DND-41 (cell line): ENCODE results near the gene CNIH1.

Experiments used
- ATAC-seq: fragments of 200-7000 bp; cut with Tn5 transposase; 3 replicates; pipeline ENCODE4 v1.9.1; 2021; ENCODE audit warnings: low read depth; ENCODE audit not compliant: insufficient read depth
- DNase-seq: peaks from one replicate; pipeline ENCODE4 v3.0.0-alpha.2; 2020
- H2AFZ ChIP-seq: 2 replicates; pipeline ENCODE4 v1.6.0; 2012; ENCODE audit warnings: low read depth, low read length
- H3K27ac ChIP-seq: 2 replicates; pipeline ENCODE4 v1.5.1; 2012; ENCODE audit warnings: low read length, inconsistent platforms
- H3K27me3 ChIP-seq: fragments of 200-600 bp; sonication (generic); 2 replicates; pipeline ENCODE4 v1.6.0; 2012; ENCODE audit warnings: low read length, mild to moderate bottlenecking, inconsistent platforms; ENCODE audit not compliant: insufficient read depth, poor library complexity
- H3K36me3 ChIP-seq: 2 replicates; pipeline ENCODE4 v1.5.1; 2012; ENCODE audit warnings: low read length, inconsistent platforms; ENCODE audit not compliant: insufficient read depth
- H3K4me1 ChIP-seq: 2 replicates; pipeline ENCODE4 v1.5.1; 2012; ENCODE audit warnings: mild to moderate bottlenecking, low read length; ENCODE audit not compliant: insufficient read depth
- H3K4me2 ChIP-seq: 2 replicates; pipeline ENCODE4 v1.6.0; 2012; ENCODE audit warnings: mild to moderate bottlenecking, moderate library complexity, low read length, inconsistent platforms; ENCODE audit not compliant: insufficient read depth
- H3K4me3 ChIP-seq, 2 experiments: fragments of 200-600 bp in 1 of 2; shearing (Covaris generic) in 1 of 2; 2 replicates each; pipeline ENCODE4 v1.5.1; 2012 to 2016; ENCODE audit warnings: inconsistent platforms in 2 of 2, low read length in 2 of 2, mild to moderate bottlenecking in 2 of 2, low read depth in 1 of 2, moderate library complexity in 1 of 2
- H3K79me2 ChIP-seq: 2 replicates; pipeline ENCODE4 v1.6.0; 2012; ENCODE audit warnings: low read length, inconsistent platforms; ENCODE audit not compliant: insufficient read depth
- H3K9ac ChIP-seq: 2 replicates; pipeline ENCODE4 v1.6.0; 2012; ENCODE audit warnings: low read depth, mild to moderate bottlenecking, inconsistent platforms, low read length, moderate library complexity
- H3K9me3 ChIP-seq: 2 replicates; pipeline ENCODE4 v1.5.1; 2012; ENCODE audit warnings: low read length, moderate library complexity, mild to moderate bottlenecking, inconsistent platforms; ENCODE audit not compliant: insufficient read depth, severe bottlenecking
- H4K20me1 ChIP-seq: 2 replicates; pipeline ENCODE4 v1.6.0; 2012; ENCODE audit warnings: low read length; ENCODE audit not compliant: insufficient read depth
- CTCF ChIP-seq: IDR thresholded peaks from 2 replicates; pipeline ENCODE4 v1.5.1; 2012; ENCODE audit warnings: borderline replicate concordance, low read length, moderate library complexity, mild to moderate bottlenecking; ENCODE audit not compliant: poor library complexity, severe bottlenecking; ENCODE audit errors: extremely low read depth
- EZH2 ChIP-seq: IDR thresholded peaks from 3 replicates; pipeline ENCODE4 v1.6.1; 2012; ENCODE audit warnings: borderline replicate concordance, low read depth, mild to moderate bottlenecking, moderate library complexity, low read length, inconsistent platforms; ENCODE audit not compliant: severe bottlenecking

CNIH1 gene

GRCh38 chr14:54471641-54472040 is 30.5 kb upstream of the CNIH1 start:
- DNase-seq (no peak), ATAC-seq (no peak)
- Histone ChIP-seq H3K79me2 (no peaks in the 10 kb centered on the region), H3K9me3 (no peaks in the 10 kb centered on the region), H3K27me3 (no peaks in the 10 kb centered on the region), H4K20me1 (no peaks in the 10 kb centered on the region), H3K27ac (no peak overlapping the region), H3K4me2 (no peak overlapping the region), H3K4me1 (no peaks in the 10 kb centered on the region), H3K9ac (no peak overlapping the region), H3K4me3 (no peak overlapping the region), H3K36me3 (peaks cover 21% of the 10 kb centered on the region; the same call in 1 of the 2 replicates), H2AFZ (no peak overlapping the region)
- TF ChIP-seq EZH2 (no peak), CTCF (no peak)

GRCh38 chr14:54470701-54471100 is 29.5 kb upstream of the CNIH1 start:
- no peak overlapping the region for H3K4me2 ChIP-seq
- no peak overlapping the region for H3K4me3 ChIP-seq
- H3K36me3 ChIP-seq = peaks cover 14% of the 10 kb centered on the region; the same call in 1 of the 2 replicates
- no peaks in the 10 kb centered on the region for H3K27me3 ChIP-seq
- no peak overlapping the region for H2AFZ ChIP-seq
- H3K4me1 ChIP-seq = no peaks in the 10 kb centered on the region
- TF ChIP-seq EZH2 (no peak), CTCF (no peak)
- H3K79me2 ChIP-seq = no peaks in the 10 kb centered on the region
- no peak overlapping the region for H3K27ac ChIP-seq
- DNase-seq (no peak), ATAC-seq (no peak; the same call in 2 of the 3 replicates)
- H3K9ac ChIP-seq = no peak overlapping the region
- no peaks in the 10 kb centered on the region for H4K20me1 ChIP-seq
- H3K9me3 ChIP-seq = no peaks in the 10 kb centered on the region

GRCh38 chr14:54467280-54467679 is 26.1 kb upstream of the CNIH1 start:
- Histone ChIP-seq H3K4me2 (no peak overlapping the region), H3K9ac (no peak overlapping the region), H3K36me3 (no peaks in the 10 kb centered on the region), H3K4me3 (no peak overlapping the region), H2AFZ (no peak overlapping the region), H3K79me2 (no peaks in the 10 kb centered on the region), H3K4me1 (no peaks in the 10 kb centered on the region), H4K20me1 (no peaks in the 10 kb centered on the region), H3K27me3 (no peaks in the 10 kb centered on the region), H3K9me3 (no peaks in the 10 kb centered on the region), H3K27ac (no peak overlapping the region)
- TF ChIP-seq EZH2 = no peak
- TF ChIP-seq CTCF = no peak
- DNase-seq (no peak), ATAC-seq (no peak)

GRCh38 chr14:54465654-54466053 is 24.5 kb upstream of the CNIH1 start:
- Histone ChIP-seq H3K4me3 (no peak overlapping the region), H3K4me2 (no peak overlapping the region), H2AFZ (no peak overlapping the region), H3K9ac (no peak overlapping the region), H3K79me2 (no peaks in the 10 kb centered on the region), H3K4me1 (no peaks in the 10 kb centered on the region), H3K9me3 (no peaks in the 10 kb centered on the region), H3K36me3 (no peaks in the 10 kb centered on the region), H3K27ac (no peak overlapping the region), H3K27me3 (no peaks in the 10 kb centered on the region), H4K20me1 (no peaks in the 10 kb centered on the region)
- ATAC-seq (no peak), DNase-seq (no peak)
- TF ChIP-seq CTCF = no peak
- no peak for TF ChIP-seq EZH2
